CD8-positive, alpha-beta memory T cell (primary cell): Measurements from ENCODE around the gene IQSEC3. TPM values are rescaled to one million over a fixed set of nuclear protein-coding genes. Genes with fewer than 3 reads are reported as not detected.

Source experiments
- CTCF ChIA-PET: fragments of 350-600 bp; sonication (Branson Sonifier 250); formaldehyde crosslinking; loops from one replicate; lab custom pipeline; 2021; ENCODE audit warnings: antibody characterized with exemption; lab: Charles Lee
- POLR2A ChIA-PET: fragments of 350-600 bp; sonication (Branson Sonifier 250); formaldehyde crosslinking; loops from one replicate; lab custom pipeline; 2021; ENCODE audit warnings: antibody characterized with exemption; lab: Charles Lee
- DNase-seq, 5 donors: peaks; one replicate each; pipeline versions ENCODE4 v3.0.0 to v3.0.0-alpha.2; 2020 to 2022; ENCODE audit warnings: mixed read lengths in 1 of 5
- H3K27ac ChIP-seq: one replicate; pipeline ENCODE4 v1.7.0; 2013; ENCODE audit warnings: low read depth, mild to moderate bottlenecking, low read length, moderate library complexity
- H3K27me3 ChIP-seq: 2 replicates; pipeline ENCODE4 v1.7.0; 2013; ENCODE audit warnings: low read length, mild to moderate bottlenecking; ENCODE audit not compliant: insufficient read depth, poor library complexity, severe bottlenecking
- H3K36me3 ChIP-seq: 2 replicates; pipeline ENCODE4 v1.7.0; 2013; ENCODE audit warnings: mild to moderate bottlenecking, low read length, moderate library complexity; ENCODE audit not compliant: insufficient read depth
- H3K4me1 ChIP-seq: 2 replicates; pipeline ENCODE4 v1.7.0; 2013; ENCODE audit warnings: mild to moderate bottlenecking, low read length, moderate library complexity; ENCODE audit not compliant: insufficient read depth
- H3K4me3 ChIP-seq: 2 replicates; pipeline ENCODE4 v1.7.0; 2013; ENCODE audit warnings: mild to moderate bottlenecking, low read length
- H3K9me3 ChIP-seq: 2 replicates; pipeline ENCODE4 v1.7.0; 2013; ENCODE audit warnings: mild to moderate bottlenecking, low read length
- H3K27ac Mint-ChIP-seq, 8 donors: one replicate each; pipeline ENCODE4 v1.8.0; 2020 to 2021; ENCODE audit warnings: mixed read lengths in 8 of 8, mild to moderate bottlenecking in 6 of 8, inconsistent platforms in 3 of 8, moderate library complexity in 3 of 8
- H3K27me3 Mint-ChIP-seq, 2 donors: one replicate each; pipeline ENCODE4 v1.8.0; 2020 to 2021; ENCODE audit warnings: mixed read lengths in 2 of 2, mild to moderate bottlenecking in 1 of 2, moderate library complexity in 1 of 2
- H3K36me3 Mint-ChIP-seq, 3 donors: one replicate each; pipeline ENCODE4 v1.8.0; 2020 to 2021; ENCODE audit warnings: mixed read lengths in 3 of 3, inconsistent platforms in 1 of 3, mild to moderate bottlenecking in 1 of 3
- H3K4me1 Mint-ChIP-seq, 3 donors: one replicate each; pipeline ENCODE4 v1.8.0; 2020 to 2021; ENCODE audit warnings: mixed read lengths in 3 of 3, inconsistent platforms in 1 of 3, mild to moderate bottlenecking in 1 of 3
- H3K4me3 Mint-ChIP-seq, 7 donors: one replicate each; pipeline ENCODE4 v1.8.0; 2020 to 2021; ENCODE audit warnings: mixed read lengths in 7 of 7, mild to moderate bottlenecking in 6 of 7, moderate library complexity in 4 of 7, inconsistent platforms in 2 of 7
- H3K9me3 Mint-ChIP-seq, 5 donors: one replicate each; pipeline ENCODE4 v1.8.0; 2020 to 2022; ENCODE audit warnings: mixed read lengths in 5 of 5, mild to moderate bottlenecking in 3 of 5, moderate library complexity in 2 of 5, inconsistent platforms in 1 of 5
- polyA plus RNA-seq: library from polyadenylated mRNA; unstranded; fragments of 300-500 nt; fragmentation: Illumina TruSeq; gene quantifications from one replicate; pipeline ENCODE4 v1.2.3, GENCODE V29; 2021
- total RNA-seq, 2 experiments: library from RNA; stranded (reverse); gene quantifications; one replicate each; pipeline ENCODE4 v1.2.3, GENCODE V29; 2021

Gene IQSEC3
- total and polyA plus RNA-seq, 3 experiments from 2014 or later, result 0.53 to 0.88 TPM; not detected in 1

DNA sequence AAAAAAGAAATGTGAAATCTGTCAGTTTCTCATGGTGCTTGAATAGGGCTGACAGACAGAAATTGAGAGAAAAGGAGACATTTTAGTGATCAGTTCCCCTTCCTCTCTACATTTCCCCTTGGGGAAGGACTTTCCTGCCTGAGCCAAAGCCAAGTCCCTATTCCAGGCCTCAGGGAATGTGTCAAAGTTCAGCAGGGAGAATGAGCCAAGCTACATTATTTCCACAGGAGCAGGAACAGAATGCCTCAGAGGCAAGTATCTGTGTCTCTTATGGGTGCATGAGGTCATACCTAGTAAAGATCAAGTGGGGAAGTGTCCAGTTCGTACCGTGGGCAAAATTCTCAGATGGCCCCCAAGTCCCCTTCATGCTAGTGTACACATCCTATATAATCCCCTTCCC lies 68.6 kb downstream of the IQSEC3 start:
- H3K9me3 ChIP-seq, result no peaks in the 10 kb centered on the region
- Mint-ChIP-seq H3K4me3 (no peak overlapping the region), H3K27ac (peak overlapping the region in 1 of 8 donors; percentile 51), H3K27me3 (peaks cover 17 to 42% of the 10 kb centered on the region in 2 donors), H3K4me1 (peaks cover 0 to 15% (median under 1%) of the 10 kb centered on the region in 3 donors), H3K36me3 (no peaks in the 10 kb centered on the region), H3K9me3 (no peaks in the 10 kb centered on the region)
- no peak overlapping the region for H3K4me3 ChIP-seq
- no peak for DNase-seq
- ChIA-PET POLR2A (no interaction called here), CTCF (no interaction called here)
- no peaks in the 10 kb centered on the region for H3K36me3 ChIP-seq
- no peak overlapping the region for H3K27ac ChIP-seq
- no peaks in the 10 kb centered on the region for H3K27me3 ChIP-seq
- H3K4me1 ChIP-seq, result no peaks in the 10 kb centered on the region

DNA sequence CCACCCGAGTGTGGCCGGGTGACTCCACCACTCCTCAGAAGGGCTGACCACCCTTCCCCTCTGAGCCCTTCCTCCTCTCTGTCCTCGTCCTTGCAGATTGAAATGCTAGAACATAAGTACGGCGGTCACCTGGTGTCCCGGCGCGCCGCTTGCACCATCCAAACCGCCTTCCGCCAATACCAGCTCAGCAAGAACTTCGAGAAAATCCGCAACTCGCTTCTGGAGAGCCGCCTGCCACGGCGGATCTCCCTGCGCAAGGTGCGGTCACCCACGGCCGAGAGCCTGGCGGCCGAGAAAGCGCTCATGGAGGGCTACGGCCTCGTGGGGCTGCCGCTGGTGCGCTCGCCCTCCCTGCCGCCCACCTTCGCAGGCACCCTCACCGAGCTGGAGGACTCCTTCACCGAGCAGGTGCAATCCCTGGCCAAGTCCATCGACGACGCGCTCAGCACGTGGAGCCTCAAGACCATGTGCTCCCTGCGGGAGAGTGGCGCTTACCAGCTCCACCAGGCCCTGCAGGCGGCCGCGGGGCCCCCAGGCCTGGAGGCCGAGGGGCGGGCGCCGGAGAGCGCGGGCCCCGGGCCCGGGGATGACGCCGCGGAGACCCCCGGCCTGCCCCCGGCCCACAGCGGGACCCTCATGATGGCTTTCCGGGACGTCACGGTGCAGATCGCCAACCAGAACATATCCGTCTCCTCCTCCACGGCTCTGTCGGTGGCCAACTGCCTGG lies 71.8 kb downstream of the IQSEC3 start:
- Mint-ChIP-seq H3K27ac (no peak overlapping the region), H3K9me3 (no peaks in the 10 kb centered on the region), H3K36me3 (no peaks in the 10 kb centered on the region), H3K4me1 (peaks cover 0 to 15% (median 6%) of the 10 kb centered on the region in 3 donors), H3K4me3 (peak overlapping the region in 4 of 7 donors; percentile 28 to 79 (median 70)), H3K27me3 (peaks cover 15 to 42% of the 10 kb centered on the region in 2 donors)
- Histone ChIP-seq H3K9me3 (no peaks in the 10 kb centered on the region), H3K4me3 (no peak overlapping the region), H3K4me1 (no peaks in the 10 kb centered on the region), H3K27me3 (no peaks in the 10 kb centered on the region), H3K36me3 (no peaks in the 10 kb centered on the region), H3K27ac (no peak overlapping the region)
- ChIA-PET CTCF (no interaction called here), POLR2A (no interaction called here)
- DNase-seq, result no peak

GRCh38 chr12:138898-139534 lies 72.4 kb downstream of the IQSEC3 start:
- Histone ChIP-seq H3K27me3 (no peaks in the 10 kb centered on the region), H3K9me3 (no peaks in the 10 kb centered on the region), H3K36me3 (no peaks in the 10 kb centered on the region), H3K27ac (no peak overlapping the region), H3K4me1 (no peaks in the 10 kb centered on the region), H3K4me3 (no peak overlapping the region)
- Mint-ChIP-seq H3K36me3 (no peaks in the 10 kb centered on the region), H3K4me3 (peak overlapping the region in 5 of 7 donors; percentile 65 to 79 (median 76)), H3K9me3 (no peaks in the 10 kb centered on the region), H3K27me3 (peaks cover 19 to 42% of the 10 kb centered on the region in 2 donors), H3K4me1 (peaks cover 0 to 15% (median 6%) of the 10 kb centered on the region in 3 donors), H3K27ac (peak overlapping the region in 1 of 8 donors; percentile 61)
- CTCF ChIA-PET, result no interaction called here
- POLR2A ChIA-PET, result no interaction called here
- DNase-seq, result peak in 1 of 5 donors; percentile 20

- H3K36me3 Mint-ChIP-seq, result no peaks in the 10 kb centered on the region
- H3K9me3 ChIP-seq, result no peaks in the 10 kb centered on the region
- H3K27me3 ChIP-seq, result no peaks in the 10 kb centered on the region
- ChIA-PET CTCF (no interaction called here), POLR2A (no interaction called here)
- no peak for DNase-seq
- peaks cover 19 to 42% of the 10 kb centered on the region in 2 donors for H3K27me3 Mint-ChIP-seq
- H3K4me1 ChIP-seq, result peaks cover 3% of the 10 kb centered on the region
- H3K27ac Mint-ChIP-seq, result peak overlapping the region in 1 of 8 donors; percentile 61
- peaks cover 3 to 20% (median 10%) of the 10 kb centered on the region in 3 donors for H3K4me1 Mint-ChIP-seq
- H3K4me3 ChIP-seq, result no peak overlapping the region
- peak overlapping the region in 5 of 7 donors; percentile 26 to 79 (median 76) for H3K4me3 Mint-ChIP-seq
- no peaks in the 10 kb centered on the region for H3K36me3 ChIP-seq
- H3K27ac ChIP-seq, result no peak overlapping the region
- H3K9me3 Mint-ChIP-seq, result no peaks in the 10 kb centered on the region
These were observed 73.0 kb downstream of the IQSEC3 start for GRCh38 chr12:139585-139984.

GRCh38 chr12:140162-140561 lies 73.6 kb downstream of the IQSEC3 start:
- Histone ChIP-seq H3K27ac (no peak overlapping the region), H3K27me3 (no peaks in the 10 kb centered on the region), H3K36me3 (no peaks in the 10 kb centered on the region), H3K4me1 (peaks cover 3% of the 10 kb centered on the region), H3K9me3 (no peaks in the 10 kb centered on the region), H3K4me3 (no peak overlapping the region)
- Mint-ChIP-seq H3K27me3 (peaks cover 19 to 42% of the 10 kb centered on the region in 2 donors), H3K4me3 (peak overlapping the region in 2 of 7 donors; percentile 39 to 79), H3K4me1 (peaks cover 3 to 22% (median 13%) of the 10 kb centered on the region in 3 donors), H3K27ac (no peak overlapping the region), H3K36me3 (no peaks in the 10 kb centered on the region), H3K9me3 (no peaks in the 10 kb centered on the region)
- no peak for DNase-seq
- ChIA-PET POLR2A (no interaction called here), CTCF (no interaction called here)

DNA sequence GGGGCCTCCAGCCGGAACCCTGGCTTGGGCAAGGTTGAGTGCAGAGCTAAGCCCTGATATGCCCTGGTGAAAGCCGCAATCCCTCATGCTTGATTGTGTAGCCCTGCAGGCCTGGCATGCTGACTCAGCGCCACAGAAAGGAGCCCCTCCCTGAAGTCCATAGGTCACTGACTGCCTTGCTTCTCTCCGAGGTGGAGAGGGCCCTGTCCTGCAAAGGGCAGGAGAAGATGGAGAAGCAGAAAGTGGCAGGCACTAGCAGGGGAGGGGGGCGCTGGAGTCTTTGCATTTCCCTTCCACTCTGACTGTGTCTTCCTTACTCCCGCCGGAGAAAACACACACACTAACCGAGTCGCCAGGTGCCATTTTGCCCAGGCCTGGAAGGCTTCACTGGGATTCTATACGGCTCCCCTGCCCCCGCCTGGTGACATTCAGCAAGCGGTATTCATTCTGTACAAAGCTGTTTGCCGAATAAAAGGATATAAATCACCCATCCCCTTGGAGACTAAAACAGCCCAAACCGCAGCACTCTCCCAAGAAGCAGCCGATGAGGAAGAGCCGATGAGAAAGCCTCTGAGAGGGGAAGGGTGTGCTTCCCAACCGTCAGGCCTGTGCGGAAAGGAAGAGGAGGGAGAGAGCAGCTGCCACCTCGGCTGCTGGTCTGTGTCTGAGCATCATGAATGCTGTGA lies 77.5 kb downstream of the IQSEC3 start:
- Mint-ChIP-seq H3K27ac (no peak overlapping the region), H3K4me3 (no peak overlapping the region), H3K9me3 (no peaks in the 10 kb centered on the region), H3K27me3 (peaks cover 18 to 31% of the 10 kb centered on the region in 2 donors), H3K36me3 (no peaks in the 10 kb centered on the region), H3K4me1 (peaks cover 3 to 18% (median 13%) of the 10 kb centered on the region in 3 donors)
- ChIA-PET POLR2A (no interaction called here), CTCF (no interaction called here)
- H3K27ac ChIP-seq, result no peak overlapping the region
- no peak overlapping the region for H3K4me3 ChIP-seq
- H3K36me3 ChIP-seq, result no peaks in the 10 kb centered on the region
- H3K4me1 ChIP-seq, result peaks cover 3% of the 10 kb centered on the region
- DNase-seq, result no peak
- H3K9me3 ChIP-seq, result no peaks in the 10 kb centered on the region
- H3K27me3 ChIP-seq, result no peaks in the 10 kb centered on the region

DNA sequence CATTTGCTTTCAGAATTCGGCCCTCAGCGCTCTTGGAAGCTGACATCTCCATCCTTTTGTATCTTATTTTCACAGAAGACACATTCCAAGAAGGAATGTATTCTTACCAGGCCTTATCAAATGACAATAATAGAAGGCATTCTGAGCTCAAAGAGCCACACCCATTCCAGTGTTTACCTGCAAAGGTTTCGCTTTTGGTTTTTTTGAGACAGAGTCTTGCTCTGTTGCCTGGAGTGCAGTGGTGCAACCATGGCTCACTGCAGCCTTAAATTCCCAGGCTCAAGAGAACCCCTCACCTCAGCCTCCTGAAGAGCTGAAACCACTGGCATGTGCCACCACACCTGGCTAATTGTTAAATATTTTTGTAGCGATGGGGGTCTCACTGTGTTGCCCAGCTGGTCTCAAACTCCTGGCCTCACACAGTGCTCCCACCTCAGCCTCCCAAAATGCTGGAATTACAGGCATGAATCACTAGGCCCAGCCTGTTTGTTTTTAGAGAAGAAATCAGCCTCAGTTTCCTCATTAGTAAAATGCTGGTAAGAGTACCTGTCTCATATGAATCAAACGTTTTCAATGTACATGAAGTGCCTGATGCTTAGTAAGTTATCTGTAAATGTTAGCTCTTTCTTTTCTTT lies 78.2 kb downstream of the IQSEC3 start:
- no peaks in the 10 kb centered on the region for H3K9me3 ChIP-seq
- H3K27me3 Mint-ChIP-seq, result peaks cover 14 to 24% of the 10 kb centered on the region in 2 donors
- H3K4me1 Mint-ChIP-seq, result peaks cover 3 to 13% (median 11%) of the 10 kb centered on the region in 3 donors
- no peaks in the 10 kb centered on the region for H3K36me3 Mint-ChIP-seq
- no peak overlapping the region for H3K27ac Mint-ChIP-seq
- no peaks in the 10 kb centered on the region for H3K9me3 Mint-ChIP-seq
- H3K4me1 ChIP-seq, result peaks cover 3% of the 10 kb centered on the region
- no peak overlapping the region for H3K4me3 Mint-ChIP-seq
- ChIA-PET POLR2A (no interaction called here), CTCF (no interaction called here)
- H3K27ac ChIP-seq, result no peak overlapping the region
- DNase-seq, result no peak
- no peaks in the 10 kb centered on the region for H3K36me3 ChIP-seq
- H3K4me3 ChIP-seq, result no peak overlapping the region
- no peaks in the 10 kb centered on the region for H3K27me3 ChIP-seq
